Activated CD8-positive, alpha-beta memory T cell treated with anti-CD3 and anti-CD28 coated beads for 4 hours (primary cell): ENCODE data around the gene PXMP2.

Experiments used
- DNase-seq, 2 donors: peaks; one replicate each; pipeline ENCODE4 v3.0.0-alpha.2; 2020; ENCODE audit warnings: low read depth in 2 of 2

Gene PXMP2

GRCh38 chr12:132687211-132688164 lies at the start of gene PXMP2, which contains the start of gene POLE:
PXMP2 (plus strand) TSS chr12:132687587; CDS start chr12:132687671, 84 bp downstream.
POLE (minus strand) TSS chr12:132687342; CDS start chr12:132687315, 27 bp downstream.
- DNase-seq, result peak; percentile 85 to 88

GRCh38 chr12:132637811-132638210 lies 49.6 kb upstream of the PXMP2 start:
- DNase-seq, result no peak

GRCh38 chr12:132638541-132639408 lies 48.6 kb upstream of the PXMP2 start:
- DNase-seq, result no peak

GRCh38 chr12:132639956-132640520 lies 47.3 kb upstream of the PXMP2 start:
- DNase-seq, result no peak

GRCh38 chr12:132640936-132641335 lies 46.5 kb upstream of the PXMP2 start:
- no peak for DNase-seq

GRCh38 chr12:132641811-132642650 lies 45.4 kb upstream of the PXMP2 start:
- no peak for DNase-seq

GRCh38 chr12:132642846-132643835 lies 44.2 kb upstream of the PXMP2 start:
- DNase-seq, result no peak

GRCh38 chr12:132646850-132647249 lies 40.5 kb upstream of the PXMP2 start:
- no peak for DNase-seq

GRCh38 chr12:132647858-132648257 lies 39.5 kb upstream of the PXMP2 start:
- no peak for DNase-seq

- no peak for DNase-seq
These were observed 38.7 kb upstream of the PXMP2 start for GRCh38 chr12:132648616-132649225.

- no peak for DNase-seq
These were observed 38.0 kb upstream of the PXMP2 start for GRCh38 chr12:132649226-132649945.

- DNase-seq, result no peak
These were observed 35.8 kb upstream of the PXMP2 start for GRCh38 chr12:132651444-132652100.

GRCh38 chr12:132653567-132654290 lies 33.7 kb upstream of the PXMP2 start:
- no peak for DNase-seq

- DNase-seq, result no peak
These were observed 30.2 kb upstream of the PXMP2 start for GRCh38 chr12:132657004-132657727.

GRCh38 chr12:132658149-132658894 lies 29.1 kb upstream of the PXMP2 start:
- no peak for DNase-seq

- DNase-seq, result no peak
These were observed 28.2 kb upstream of the PXMP2 start for GRCh38 chr12:132659146-132659545.
